Measurements from ENCODE around the gene ZDHHC7.

ZDHHC7 gene

DNA sequence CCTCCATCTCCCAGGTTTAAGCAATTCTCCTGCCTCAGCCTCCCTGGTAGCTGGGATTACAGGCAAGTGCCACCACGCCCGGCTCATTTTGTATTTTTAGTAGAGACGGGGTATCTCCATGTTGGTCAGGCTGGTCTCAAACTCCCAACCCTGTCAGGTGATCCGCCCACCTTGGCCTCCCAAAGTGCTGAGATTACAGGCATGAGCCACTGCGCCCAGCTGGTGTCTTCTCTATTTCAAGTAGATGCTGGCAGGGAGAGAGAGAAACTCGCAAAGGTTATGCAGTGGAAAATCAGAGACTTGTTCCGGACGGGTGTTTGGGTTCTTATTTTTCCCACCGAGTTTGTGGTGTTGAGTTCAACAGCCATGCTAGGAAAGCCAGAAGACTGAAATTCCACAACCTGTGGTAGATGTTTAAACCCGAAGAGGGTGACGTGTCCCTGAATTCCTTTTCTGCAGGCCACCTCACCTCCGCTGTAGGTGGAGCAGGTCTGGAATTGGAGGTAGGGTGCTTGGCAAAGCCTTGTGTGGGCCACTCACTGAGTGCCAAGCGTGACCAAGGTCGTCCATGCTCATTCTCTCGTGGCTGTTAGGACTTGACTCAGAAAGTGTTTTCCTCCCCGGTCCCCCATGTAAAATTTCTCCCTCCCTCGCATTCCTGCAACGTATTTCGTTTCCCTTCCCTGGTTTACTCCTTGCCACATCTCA lies 7.3 kb upstream of the ZDHHC7 start:
- no peak for DNase-seq

DNA sequence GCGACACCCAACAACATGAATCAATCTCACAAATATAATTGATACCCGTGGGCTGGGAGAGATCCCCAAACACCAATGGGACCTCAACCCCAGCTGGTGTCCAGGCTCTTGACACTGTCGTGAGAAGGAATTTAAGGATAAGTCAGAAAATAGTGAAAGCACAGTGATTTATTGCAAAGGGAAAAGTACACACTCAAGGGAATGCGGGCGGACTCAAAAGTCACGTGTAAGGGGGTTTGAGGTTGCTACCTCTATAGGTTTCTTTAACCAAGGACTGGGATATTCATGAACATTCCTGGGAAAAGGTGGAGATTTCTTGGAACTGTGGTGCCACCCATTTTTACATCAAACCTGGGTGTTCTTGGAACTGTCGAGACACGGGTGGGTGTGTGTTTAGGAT lies 6.3 kb upstream of the ZDHHC7 start:
- DNase-seq = no peak

DNA sequence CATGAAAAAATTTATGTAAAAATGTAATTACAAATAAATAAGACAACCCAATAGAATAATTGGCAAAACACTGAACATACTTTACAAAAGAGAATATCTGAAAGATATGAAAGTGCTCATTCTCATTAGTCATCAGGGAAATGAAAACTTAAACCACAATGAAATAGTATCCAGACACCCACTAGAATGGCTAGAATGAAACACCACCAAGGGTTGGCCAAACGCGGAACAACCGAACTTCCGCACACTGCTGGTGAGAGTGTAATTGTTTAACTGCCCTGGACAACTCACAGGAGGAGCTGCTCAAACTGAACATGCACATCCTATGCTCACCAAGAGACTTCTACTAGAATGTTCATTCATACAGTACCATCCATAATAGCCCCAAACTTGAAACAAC lies 5.8 kb upstream of the ZDHHC7 start:
- peak; percentile 89 for DNase-seq

DNA sequence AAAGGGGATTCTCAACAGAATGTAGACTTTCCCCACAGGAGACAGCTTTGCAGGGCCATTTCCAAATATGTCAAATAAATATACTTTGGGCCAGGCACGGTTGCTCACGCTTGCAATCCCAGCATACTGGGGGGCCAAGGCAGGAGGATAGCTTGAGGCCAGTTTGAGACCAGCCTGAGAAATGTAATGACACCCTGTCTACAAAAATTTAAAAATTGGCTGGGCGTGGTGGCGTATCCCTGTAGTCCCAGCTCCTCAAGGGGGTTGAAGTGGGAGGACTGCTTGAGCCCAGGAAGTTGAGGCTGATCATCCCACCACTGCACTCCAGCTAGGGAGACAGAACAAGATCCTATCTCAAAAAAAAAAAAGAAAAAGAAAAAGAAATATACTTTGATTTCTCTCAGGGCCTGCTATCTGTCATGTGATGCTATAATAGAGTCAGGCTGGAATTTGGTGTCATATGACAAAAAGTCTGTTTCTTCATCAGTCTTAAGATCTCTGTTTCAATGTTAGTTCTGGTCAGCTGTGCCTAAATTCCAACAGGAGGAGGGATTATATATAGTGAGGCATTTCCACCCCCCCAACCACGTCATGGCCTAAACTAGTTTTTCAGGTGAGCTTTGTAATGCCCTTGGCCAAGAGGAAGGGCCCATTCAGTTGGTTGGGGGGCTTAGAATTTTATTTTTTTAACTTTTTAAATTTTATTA lies 4.3 kb upstream of the ZDHHC7 start:
- no peak for DNase-seq

DNA sequence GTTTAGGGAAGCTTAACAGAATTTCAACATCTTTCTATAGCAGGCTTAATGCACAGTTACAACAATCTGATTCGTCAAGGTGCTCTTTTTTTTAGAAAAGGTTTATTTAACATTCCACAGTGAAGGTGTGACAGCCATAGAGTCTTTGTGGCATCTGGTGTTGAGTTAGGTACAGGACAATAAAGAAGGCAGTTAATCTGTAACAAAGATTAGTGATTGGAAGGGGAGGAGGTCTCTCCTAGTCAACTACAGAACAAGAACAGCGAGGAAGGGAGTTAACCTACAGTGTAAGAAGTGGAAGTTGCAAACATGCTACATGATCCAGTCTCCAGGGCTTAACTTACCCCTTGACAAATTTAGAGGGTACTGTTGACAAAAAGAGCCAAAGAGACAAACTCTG lies 3.0 kb upstream of the ZDHHC7 start:
- DNase-seq = no peak

DNA sequence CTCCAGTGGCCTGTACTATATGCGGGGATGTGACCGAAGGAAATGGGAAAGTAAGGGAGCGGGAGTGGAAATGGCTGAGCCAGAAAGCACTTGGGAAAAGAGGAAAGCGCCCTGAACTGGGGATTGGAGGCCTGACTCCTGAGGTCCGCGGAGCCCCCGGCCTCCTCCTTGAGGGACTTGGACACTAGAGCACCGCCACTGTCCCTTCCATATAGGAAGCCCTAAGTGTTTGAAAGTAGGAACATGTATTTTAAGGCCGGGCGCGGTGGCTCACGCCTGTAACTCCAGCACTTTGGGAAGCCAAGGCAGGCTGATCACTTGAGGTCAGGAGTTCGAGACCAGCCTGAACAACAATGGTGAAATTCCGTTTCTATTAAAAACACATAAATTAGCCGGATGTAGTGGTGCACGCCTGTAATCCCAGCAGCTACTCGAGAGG lies 530 bp upstream of the ZDHHC7 start:
- no peak for DNase-seq

DNA sequence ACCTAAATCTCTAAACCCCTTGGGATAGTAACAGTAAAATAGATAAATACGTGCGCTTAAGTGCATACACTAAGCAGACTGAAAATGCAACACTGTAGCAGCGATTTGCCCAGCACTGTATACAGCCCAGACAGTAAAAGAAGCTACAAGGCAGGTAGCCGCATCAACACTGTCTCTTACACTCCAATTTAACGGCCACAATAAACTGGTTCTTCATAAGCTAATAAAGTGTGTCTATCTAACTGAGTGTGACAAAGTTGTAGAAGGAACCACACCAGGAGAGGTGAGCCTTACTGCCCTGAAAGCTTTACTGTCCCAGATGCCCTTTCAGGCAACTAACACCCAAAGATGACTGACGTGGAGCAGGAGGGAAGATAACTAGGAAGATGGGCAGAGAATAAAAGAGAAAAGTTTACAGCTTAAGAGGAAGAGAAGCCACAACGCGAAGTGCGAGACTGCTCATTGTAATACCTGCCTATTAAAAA lies 847 bp downstream of the ZDHHC7 start:
- no peak for DNase-seq

DNA sequence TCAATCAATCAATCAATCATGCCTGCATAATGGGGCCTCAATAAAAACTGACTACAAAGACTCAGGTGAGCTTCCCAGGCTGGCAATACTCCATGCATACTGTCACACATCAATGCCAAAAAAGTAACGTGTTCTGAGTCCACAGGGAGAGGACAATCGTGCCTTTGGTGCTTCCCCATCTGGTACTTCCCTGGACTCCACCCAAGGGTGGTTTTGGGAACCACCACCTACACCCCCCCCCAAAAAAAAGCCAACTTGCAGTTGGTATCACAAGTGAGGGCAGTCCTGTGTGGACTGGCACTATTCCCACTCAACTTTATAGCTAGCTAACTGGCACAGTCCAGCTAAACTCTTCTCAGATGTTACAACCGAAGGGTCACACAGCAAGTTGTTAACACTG lies 3.1 kb downstream of the ZDHHC7 start:
- no peak for DNase-seq

DNA sequence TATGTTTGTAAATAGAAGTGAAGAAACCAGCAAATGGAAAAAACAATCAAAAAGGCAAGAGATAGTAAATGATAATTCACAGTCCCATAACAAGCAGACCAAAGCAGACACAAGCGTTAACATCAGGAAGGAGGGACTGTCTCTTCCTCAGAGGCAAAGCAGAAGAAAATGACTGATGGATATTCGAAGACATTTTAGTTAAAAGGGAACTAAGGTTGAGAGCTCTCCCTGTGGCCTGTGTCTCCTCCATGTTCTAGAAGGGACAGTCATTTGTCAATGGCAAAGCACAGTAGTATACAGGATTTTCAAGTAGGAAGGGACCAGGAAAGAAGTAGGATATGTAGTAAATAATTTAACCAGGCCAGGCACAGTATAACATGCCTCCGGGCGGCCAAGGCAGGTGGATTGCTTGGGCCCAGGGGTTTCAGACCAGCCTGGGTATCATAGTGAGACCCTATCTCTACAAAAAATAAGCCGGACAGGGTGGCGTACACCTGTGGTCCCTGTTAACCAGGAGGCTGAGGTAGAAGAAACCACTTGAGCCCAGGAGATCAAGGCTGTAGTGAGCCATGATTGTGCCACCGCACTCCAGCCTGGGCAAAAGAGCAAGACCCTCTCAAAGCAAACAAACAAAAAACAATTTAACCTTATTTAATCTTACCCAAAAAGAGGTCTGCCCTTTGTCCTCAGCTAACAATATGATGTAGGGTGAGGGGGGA lies 3.7 kb downstream of the ZDHHC7 start:
- DNase-seq = no peak

DNA sequence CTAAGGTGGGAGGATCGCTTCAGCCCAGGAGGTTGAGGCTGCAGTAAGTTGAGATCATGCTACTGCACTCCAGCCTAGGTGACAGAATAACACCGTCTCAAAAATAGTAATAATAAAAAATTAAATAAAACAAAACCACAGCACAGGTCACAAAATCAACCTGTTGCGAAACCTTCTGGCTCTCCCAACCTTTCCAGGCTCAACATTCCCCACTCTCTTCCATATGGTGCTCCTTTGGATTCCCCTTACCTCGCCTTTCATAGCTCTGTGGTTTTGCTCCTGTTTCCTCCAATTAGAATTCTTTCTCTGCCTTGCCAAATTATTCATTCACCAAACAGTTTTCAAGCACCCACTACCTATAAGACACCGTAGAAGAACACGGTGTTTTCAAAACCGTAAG lies 4.7 kb downstream of the ZDHHC7 start:
- DNase-seq = no peak

DNA sequence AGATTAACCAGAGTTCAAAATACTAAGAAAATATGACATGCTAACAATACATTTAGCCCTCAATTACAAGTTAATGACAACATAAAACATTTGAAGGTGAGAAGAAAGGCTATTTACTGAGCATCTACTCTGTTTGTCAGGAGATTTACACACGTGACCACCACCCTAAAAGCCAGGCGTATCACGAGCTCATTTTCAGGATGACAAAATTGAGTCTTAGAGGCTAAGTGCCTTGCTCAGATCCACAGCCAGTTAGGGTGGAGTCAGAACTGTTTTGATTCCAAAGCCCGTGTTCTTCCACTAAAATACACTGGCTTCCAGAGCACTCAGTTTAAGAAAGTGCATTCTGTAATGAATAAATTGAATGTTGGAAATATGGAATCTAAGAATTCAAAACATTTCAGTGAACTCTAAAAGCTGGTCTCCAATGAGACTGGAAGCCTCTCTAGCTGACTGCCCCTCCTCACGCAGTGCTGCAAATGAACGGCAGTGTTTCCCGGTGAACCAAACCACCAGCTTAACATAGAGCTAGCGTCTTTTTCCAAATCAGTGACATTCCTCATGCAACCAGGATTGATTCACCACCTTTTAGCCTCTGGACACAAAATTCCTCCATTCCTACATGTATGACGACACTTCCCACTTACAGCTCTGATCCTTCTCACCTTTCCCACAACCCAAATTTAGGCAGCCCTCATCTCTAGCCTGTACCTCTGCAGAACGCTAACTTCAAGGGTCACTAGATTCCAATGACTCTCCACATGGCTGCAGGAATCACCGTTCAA lies 5.9 kb downstream of the ZDHHC7 start:
- DNase-seq = no peak

DNA sequence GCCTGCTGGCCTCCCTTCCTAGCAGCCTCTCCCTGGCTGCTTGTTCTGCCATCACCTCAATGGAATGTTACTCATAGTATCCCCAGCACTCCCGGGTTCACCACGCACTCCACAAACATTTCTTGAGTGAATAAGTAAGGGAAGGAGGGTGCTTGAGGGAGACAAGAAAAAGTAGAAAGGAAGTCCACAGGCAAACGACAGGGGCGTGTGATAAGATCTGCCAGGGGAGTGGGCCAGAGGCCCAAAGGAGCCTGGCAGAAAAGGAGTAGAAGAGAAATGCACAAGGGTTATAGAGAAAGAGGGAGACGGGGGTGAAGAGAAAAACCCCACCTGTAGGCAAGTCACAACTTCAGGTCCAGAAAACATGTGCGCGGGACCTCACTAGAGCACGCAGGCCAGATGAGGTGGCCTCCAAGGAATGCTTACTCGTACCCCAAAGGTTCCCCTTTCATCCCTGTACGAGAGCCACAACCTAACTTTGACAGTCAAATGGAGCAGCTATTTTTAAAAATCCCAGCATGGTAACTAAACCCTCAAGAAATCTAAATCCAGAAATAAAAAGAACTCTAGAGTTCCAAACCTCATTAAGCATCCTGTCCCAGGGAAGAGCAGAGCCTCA lies 6.6 kb downstream of the ZDHHC7 start:
- DNase-seq = no peak

DNA sequence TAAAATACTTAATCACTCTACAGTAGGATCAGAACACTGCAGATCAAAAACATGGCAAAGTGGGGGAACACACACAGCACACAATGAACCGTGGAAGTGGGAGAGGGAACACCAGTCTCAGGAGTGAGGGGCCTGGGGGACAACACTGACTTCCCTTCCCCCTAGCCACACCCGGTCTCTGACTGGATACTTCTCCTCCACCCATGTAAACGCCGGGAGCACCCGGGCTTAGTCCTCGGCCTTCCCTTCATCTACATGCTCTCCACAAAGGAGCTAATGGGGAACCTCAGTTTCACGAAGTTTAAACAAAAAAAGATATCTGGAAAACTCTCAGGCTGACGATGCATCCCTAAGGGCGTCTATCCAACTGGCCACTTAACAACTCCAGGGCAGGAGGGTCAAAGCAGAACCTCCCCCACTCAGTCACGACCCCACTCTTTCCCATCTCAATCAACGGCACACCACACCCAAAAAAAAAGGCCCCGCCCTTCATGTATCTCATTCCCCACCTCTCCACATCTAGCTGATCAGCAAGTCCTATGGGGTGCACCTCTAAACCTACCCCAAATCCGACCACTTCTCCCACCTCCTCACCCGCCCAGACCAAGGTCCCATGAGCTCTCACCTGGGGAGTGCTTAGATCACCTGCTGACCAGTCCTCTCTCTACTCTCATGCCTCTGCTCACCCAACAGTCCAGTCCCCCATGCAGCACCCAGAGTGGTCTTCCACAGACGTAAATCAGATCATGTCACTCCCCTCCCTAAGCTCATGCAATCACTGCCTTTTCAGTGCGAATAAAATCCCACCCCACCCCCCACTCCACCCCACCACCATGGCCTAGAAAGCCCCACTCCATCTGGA lies 7.4 kb downstream of the ZDHHC7 start:
- DNase-seq = no peak

DNA sequence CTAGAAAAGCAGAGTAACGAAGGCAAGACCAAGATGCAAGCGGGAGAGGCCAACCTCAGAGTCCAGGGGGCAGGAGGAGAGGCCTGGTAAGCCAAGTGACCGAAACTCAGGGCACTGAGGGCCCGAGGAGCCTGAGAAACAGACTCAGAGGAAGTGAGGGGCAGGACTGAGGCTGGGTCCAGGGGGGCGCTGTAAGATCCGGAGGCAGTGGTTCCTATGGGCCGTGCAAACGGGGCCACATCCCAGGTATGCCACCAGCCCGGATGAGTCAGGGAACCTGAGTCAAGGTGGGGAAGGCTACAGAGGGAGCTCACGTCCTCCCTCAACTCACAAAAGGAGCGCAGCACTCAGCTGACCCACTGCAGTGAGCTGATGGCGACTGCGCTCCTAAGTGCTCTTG lies 8.3 kb downstream of the ZDHHC7 start:
- no peak for DNase-seq

DNA sequence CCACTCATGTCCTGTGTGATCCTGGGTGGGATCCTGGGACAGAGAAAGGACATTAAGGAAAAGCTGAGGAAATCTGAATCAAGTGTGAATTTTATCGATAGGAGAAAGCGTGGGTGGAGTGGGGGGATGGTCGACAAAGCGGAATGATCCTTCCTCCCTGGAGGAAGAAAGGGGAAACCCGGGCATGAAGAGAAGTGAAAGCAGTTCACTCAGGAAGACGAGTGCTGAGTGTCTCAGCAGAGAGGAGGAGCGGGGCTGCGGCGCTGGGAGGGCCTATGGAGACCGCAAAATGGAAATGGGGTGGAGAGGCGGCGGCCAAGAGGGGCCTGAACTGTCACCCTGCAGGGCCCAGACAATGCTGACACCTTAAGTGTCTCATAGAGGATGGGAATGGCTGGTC lies 8.7 kb downstream of the ZDHHC7 start:
- DNase-seq = peak; percentile 83

DNA sequence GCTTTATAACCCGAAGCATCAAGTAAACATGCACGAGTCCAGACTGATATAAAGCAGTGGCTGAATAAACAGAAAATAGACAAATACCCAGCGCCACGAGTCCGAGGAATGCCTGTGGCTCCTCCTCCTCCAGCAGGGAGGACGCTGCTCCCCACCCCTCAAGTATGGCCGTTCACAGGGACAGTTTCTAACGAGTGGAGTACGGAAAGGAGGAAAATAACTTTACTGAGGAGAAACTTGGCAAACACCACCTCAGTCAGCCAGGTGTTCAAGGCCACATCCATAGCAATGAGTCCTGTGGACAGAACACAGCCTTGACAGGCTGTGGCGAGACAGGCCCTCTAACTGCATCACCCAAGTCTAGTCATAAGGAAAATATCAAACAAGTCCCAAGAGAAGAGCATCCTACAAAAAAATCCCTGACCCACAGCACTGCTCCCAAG lies 9.2 kb downstream of the ZDHHC7 start:
- DNase-seq = no peak

DNA sequence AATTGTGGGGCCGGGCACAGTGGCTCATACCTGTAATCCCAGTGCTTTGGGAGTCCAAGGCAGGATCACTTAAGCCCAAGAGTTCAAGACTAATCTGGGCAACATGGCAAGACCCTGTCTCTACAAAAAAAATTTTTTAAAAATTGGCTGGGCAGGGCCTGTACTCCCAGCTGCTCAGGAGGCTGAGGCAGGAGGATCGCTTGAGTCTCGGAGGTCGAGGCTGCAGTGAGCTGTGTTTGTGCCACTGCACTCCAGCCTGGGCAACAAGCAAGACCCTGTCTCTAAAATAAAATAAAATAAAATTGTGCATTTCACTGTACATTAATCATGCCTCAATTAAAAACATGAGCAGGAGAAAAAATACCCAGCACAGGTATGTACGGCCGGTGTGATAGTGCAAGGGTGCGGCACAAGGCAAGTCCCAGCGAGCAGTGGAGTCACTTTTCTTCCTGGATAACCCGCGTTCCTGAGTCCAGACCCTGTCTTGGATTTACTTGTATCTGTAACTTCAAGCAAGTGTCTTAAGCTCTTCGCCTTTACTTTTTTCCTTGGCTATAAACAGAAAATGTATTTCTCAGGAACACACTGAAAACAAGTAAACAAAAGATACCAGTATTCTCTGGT lies 11.4 kb downstream of the ZDHHC7 start:
- DNase-seq = no peak

DNA sequence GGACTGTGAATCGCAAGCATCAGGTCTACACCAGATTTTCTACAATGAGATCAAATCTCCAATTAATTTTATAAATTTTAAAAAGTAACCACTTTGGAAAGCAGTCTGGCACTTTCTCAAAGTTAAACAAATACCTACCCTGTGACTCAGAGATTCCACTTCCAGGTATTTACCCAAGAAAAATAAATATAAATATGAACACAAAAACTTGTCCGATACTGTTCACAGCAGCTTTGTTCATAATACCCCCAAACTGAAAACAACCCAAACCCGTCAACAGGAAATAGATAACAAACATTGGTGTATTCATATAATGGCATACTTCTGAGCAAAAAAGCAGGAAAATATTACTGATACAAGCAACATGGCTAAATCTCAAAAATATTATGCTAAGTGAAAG lies 12.1 kb downstream of the ZDHHC7 start:
- no peak for DNase-seq

DNA sequence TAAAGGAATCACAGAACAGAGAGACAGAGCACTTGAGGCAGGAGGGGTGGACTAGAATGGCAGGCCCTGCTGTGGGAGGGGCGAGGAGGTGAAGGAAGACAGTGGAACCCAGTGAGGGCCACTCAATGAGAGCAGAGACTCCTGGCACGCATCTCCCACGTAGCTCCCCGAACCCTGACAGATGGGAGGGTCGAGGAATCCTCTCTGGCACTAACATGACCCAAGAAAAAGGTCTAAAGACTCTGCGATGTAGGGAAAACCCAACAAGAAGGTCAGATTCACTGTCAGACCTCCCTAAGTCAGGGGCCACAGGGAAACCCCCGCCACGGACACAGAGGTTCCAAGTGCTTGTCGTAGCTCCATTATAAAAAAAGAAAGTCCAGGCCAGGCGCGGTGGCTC lies 15.0 kb downstream of the ZDHHC7 start:
- DNase-seq = no peak

DNA sequence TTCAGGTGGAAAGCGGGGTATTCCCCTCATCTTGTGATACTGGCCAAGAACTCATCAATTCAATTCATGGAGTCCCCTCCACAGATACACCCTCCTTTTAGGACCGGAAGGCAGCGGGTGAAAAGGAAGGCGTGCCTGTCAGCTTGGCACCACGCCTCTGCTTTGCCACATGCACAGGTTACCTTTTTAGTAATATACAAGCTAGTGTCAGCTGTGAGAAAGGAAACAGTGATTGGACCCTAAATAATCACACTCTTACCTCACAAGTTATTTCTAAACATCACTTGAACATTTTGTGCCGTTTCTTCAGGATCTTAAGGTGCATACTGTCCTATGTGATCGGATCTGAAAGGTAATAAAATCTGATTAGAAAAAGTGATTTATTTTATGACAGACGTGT lies 15.7 kb downstream of the ZDHHC7 start:
- DNase-seq = no peak

DNA sequence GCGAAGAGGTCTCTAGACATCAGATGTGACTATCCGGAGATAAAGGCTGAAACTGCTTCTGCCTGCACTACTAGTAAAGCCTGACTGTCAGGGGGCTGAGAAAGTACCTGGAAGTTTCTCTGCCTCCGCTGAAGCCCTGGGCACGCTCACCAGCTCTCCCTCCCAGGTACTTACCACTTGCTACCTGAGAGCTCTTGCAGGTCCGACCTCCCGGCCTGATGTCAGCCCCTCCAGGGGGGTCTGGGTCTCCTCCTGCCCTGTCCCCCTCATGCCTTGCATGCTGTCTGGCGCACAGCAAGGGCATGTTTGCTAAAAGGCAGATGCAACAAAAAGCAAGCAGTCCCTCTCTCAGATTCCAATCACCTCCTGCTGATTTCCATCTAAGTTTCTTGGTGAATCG lies 17.4 kb downstream of the ZDHHC7 start:
- no peak for DNase-seq
